Ammon's horn (tissue), 1 donor: ENCODE measurements around the gene CCDC74A.
"Not testable (repeated sequence)": the region's sequence is repeated elsewhere in the genome, so short reads cannot be mapped to it uniquely, and the experiment has no call there.

ENCODE experiments used
- DNase-seq: peaks from one replicate; pipeline ENCODE4 v3.0.0-alpha.2; 2016; ENCODE audit warnings: low spot score

CCDC74A gene

DNA sequence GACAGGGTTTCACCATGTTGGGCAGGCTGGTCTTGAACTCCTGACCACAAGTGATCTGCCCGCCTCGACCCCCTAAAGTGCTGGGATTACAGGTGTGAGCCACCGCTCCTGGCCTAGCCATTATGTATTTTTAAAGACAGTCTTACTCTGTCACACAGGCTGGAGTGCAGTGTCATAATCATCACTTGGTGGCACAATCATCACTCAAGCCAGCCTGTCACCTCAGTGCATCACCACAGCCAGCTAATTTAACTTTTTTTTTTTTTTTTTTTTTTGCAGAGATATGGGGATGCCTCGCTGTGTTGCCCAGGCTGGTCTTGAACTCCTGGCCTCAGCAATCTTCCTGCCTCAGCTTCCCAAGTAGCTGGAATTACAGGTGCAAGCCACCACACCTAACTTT, 24.1 kb upstream of the CCDC74A start:
- not testable (repeated sequence) for DNase-seq

GRCh38 chr2:131504082-131504750, 23.5 kb upstream of the CCDC74A start:
- not testable (repeated sequence) for DNase-seq

DNA sequence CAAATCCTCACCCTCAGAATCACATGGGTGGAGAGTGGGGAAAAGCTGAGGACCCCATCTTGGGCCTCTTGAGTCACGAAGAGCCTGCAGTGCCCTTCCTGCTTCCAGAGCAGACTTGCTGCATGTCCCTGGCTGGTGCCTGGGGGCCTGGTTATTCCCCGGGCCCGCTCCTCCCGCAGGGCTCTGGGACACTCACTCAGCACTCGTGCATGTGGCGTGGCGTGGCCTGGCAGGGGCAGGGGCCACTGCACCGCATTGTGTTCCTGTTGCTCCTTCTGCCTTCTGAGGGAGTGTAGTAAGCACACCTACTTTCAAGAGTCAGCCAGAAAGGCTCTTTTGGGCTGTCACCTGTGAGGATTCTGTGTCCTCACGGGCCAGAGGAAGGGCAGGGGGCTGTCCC, 18.1 kb upstream of the CCDC74A start:
- no peak for DNase-seq

- not testable (repeated sequence) for DNase-seq
Observed at GRCh38 chr2:131511291-131511968, 16.3 kb upstream of the CCDC74A start.

DNA sequence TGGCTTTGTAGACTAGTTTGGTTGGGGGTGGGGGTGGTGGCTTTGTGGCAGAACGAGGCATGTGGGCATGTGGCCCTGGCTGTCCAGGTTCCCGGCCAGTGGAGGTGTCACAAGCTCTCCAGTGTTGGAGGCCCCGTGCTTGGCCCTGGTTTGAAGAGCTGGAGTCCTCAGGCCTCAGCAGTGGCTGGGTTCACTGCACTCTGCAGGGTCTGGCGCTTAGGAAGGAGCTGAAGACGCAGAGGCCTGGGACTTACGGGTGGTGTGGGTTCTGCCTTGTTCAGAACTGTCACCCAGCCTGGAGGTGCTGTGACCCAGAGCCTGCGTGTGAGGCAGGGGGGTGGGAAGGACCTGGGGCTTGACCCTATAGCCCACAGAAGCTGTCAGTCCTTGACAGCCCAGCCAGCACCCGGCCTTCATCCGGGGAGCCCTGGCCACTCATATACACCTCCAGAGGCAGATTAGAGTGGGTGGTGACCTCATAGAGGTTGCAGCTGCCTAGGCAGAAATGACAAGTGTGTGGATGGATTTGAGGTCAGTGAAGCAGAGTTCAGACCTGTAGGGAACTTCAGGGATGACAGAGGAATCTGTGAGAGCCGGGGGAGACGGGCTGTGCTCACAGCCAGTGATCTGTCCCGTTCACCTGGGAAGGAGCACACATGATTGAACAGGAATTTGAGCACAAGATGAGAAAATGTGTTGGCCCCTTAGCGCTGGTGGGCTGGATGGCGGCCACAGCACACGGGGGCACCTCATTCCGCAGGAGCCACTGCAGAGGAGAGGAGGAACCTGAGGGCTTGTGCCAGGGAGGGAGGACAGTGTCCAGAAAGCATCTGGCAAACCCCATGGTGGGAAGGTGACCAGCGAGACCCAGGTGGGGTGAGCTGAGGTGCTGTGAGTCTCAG, 15.5 kb upstream of the CCDC74A start:
- not testable (repeated sequence) for DNase-seq

DNA sequence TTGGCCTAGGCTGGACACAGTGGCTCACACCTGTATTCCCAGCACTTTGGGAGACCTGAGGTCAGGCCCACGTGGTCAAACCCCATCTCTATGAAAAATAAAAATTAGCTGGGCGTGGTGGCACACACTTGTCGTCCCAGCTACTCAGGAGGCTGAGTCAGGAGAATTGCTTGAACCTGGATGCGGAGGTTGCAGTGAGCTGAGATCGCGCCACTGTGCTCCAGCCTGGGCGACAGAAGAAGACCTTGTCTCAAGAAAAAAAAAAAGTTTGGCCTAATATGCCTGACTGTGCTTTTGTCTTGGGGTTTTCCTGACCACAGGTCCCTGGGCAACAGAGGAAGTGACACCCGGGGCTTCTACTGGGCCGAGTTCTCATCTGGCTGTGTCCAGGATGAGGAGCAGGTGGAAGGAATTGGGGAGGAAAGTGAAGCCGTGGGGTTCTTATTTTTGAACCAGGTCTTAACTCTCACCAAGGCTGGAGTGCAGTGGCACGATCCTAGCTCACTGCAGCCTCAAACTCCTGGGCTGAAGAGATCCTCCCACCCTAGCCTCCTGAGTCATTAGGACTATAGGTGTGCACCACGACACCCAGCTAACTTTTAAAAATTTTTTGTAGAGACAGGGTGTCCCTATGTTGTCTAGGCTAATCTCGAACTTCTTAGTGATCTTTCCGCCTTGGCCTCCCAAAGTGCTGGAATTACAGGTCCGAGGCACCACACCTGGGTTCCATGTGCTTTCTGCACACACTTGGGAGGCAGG, 13.1 kb upstream of the CCDC74A start:
- not testable (repeated sequence) for DNase-seq

- not testable (repeated sequence) for DNase-seq
Observed at GRCh38 chr2:131515235-131515634, 12.5 kb upstream of the CCDC74A start.

DNA sequence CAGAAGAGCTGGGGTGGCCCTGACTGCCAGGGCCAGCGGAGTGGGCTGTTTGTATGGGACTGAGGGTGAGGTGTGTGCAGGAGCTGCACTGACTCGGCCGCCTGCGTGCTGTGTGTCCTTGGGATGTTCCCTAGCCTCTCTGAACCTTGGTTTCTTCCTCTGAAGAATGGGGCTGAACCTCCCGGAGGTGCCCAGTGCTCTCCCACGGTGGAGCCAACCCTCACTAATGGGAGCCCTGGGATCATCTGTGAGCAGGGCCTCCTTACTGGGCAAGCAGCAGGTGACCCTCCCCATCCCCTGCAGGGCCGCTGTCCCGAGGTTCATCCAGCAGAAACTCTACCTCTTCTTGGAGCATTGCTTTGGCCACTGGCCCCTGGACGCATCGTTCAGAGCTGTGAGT, 11.7 kb upstream of the CCDC74A start:
- DNase-seq: no peak

GRCh38 chr2:131516621-131517020, 11.1 kb upstream of the CCDC74A start:
- DNase-seq: not testable (repeated sequence)

DNA sequence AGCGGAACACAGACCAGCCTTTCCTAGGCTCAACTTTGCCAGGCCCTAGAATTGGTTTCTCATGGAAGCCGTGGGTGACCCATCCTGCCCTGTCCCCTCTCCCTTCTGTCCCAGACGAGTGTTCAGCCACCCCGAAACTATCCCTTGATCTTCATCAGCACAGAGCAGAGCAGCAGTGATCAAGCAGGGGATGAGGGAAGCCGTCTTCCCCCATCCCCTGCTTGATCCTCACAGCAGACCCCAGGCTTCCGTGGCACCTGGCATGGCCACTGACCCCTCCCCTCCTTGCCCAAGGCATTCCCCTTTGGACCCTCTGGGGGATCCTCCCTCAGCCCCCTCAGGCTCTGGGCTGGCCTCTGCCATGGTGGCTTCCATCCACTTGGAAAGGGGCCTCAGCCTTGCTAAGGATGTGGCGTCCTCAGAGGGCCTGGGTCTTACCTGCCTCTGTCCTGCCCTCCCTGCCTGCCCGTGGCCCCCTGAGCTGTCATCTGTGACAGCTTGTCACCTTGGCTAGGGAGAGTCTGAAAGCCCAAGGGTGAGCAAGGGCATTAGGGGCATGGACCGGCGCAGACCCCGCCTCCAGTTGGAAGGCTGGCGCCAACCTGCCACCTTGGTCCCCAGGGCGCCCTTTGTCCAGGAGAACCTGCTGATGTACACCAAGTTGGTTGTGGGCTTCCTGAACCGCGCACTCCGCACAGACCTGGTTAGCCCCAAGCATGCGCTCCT, 10.4 kb upstream of the CCDC74A start:
- DNase-seq: no peak

DNA sequence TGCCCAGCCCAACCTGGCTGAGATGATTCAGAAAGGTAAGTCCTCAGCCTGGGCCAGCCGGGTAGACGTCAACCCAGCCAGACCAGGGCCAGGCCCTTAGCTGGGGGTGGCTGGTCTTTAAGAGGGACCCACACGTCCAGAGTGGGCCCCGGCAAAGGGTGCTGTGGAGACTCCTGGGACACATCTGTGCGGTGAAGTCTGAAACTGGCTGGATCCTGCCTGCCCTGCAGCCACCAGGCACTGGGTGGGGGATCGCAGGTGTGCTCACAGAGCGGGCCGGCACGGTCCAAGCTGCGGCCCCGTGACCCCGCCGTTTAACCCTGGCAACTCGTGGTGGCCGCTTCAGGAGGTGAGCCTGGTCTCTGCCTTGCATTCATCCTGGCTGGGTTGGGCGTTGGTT, 9.8 kb upstream of the CCDC74A start:
- not testable (repeated sequence) for DNase-seq

DNA sequence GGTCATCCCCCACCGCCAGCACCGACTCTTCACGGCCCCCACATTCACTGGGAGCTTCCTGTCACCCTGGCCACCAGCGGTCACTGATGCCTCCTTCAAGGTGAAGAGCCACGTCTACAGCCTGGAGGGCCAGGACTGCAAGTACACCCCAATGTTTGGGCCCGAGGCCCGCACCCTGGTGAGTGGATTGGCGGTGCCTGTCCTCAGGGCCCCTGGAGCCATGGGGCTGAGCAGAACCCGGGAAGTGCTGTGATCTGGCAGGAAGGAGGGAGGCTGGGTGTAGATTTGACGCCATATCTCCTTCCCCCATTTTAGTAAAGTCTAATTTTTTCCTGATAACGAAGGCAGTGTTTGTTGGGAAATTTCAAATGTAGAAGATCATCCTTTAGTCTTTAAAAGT, 9.2 kb upstream of the CCDC74A start:
- not testable (repeated sequence) for DNase-seq

- DNase-seq: no peak
Observed at GRCh38 chr2:131519466-131519865, 8.2 kb upstream of the CCDC74A start.

DNA sequence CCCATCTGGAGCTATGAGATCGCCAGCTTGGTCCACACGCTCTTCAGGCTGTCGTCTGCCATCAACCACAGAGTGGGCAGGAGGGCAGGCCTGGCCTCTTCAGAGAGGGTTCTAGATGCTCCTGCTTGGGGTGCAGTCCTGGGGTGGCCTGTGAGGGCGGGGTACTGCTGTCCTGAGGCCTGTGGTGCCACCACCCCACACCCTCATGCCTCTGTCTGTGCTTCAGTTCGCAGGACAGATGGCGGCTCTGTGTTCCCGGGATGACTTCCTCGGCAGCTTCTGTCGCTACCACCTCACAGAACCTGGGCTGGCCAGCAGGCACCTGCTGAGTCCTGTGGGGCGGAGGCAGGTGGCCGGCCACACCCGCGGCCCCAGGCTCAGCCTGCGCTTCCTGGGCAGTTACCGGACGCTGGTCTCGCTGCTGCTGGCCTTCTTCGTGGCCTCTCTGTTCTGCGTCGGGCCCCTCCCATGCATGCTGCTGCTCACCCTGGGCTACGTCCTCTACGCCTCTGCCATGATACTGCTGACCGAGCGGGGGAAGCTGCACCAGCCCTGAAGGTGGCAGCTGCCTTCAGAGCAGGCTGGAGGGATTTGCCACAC, 7.7 kb upstream of the CCDC74A start:
- not testable (repeated sequence) for DNase-seq

DNA sequence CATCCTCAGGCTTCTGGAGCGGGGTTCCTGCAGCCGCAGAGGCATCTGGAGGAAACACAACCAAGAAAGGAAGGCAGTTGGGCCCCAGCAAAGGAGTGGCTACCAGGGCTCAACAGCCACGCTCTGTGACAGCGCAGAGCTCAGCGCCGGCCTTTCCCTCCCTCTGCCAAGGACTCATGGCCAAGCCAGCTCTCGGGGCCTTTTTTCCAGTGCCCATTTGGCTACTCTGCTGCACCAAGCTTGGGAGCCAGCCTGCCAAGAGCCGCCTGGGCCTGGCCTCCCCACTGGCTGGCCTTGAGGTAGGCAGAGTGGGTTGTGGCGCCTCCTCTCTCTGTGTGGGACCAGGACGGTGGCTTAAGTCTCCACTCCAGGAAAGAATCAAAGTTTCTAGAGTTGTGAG, 7.2 kb upstream of the CCDC74A start:
- no peak for DNase-seq

- DNase-seq: not testable (repeated sequence)
Observed at GRCh38 chr2:131521524-131521923, 6.2 kb upstream of the CCDC74A start.

GRCh38 chr2:131521961-131522781, 5.5 kb upstream of the CCDC74A start:
- DNase-seq: no peak

- not testable (repeated sequence) for DNase-seq
Observed at GRCh38 chr2:131525256-131525655, 2.4 kb upstream of the CCDC74A start.

- DNase-seq: not testable (repeated sequence)
Observed at GRCh38 chr2:131528981-131529863, 1.5 kb downstream of the CCDC74A start.
